Measurements from ENCODE around the gene SLC6A12. TPM values are rescaled to one million over a fixed set of nuclear protein-coding genes. Genes with fewer than 3 reads are reported as not detected.

The SLC6A12 gene
- total RNA-seq, 1 donor = not detected

GRCh38 chr12:175759-176158 lies 38.2 kb downstream of the SLC6A12 start:
- H2AFZ ChIP-seq (ENCODE audit: low read length) = no peak overlapping the region
- no peaks in the 10 kb centered on the region for H4K20me1 ChIP-seq (ENCODE audit: insufficient read depth, low read length)
- no peak for DNase-seq (ENCODE audit: insufficient read length, low spot score, missing footprints)
- no peak overlapping the region for H3K4me3 ChIP-seq (ENCODE audit: insufficient read depth, low read length)
- peaks cover 10% of the 10 kb centered on the region for H3K4me1 ChIP-seq (ENCODE audit: insufficient read depth, low read length)
- H3K4me2 ChIP-seq (ENCODE audit: insufficient read depth, low read length) = no peak overlapping the region
- H3K27ac ChIP-seq (ENCODE audit: low read depth, low read length) = no peak overlapping the region
- no peaks in the 10 kb centered on the region for H3K9me3 ChIP-seq (ENCODE audit: low read depth, low read length)
- peaks cover 13% of the 10 kb centered on the region for H3K27me3 ChIP-seq (ENCODE audit: insufficient read depth, low read length)
- TF ChIP-seq, protein P1, sequence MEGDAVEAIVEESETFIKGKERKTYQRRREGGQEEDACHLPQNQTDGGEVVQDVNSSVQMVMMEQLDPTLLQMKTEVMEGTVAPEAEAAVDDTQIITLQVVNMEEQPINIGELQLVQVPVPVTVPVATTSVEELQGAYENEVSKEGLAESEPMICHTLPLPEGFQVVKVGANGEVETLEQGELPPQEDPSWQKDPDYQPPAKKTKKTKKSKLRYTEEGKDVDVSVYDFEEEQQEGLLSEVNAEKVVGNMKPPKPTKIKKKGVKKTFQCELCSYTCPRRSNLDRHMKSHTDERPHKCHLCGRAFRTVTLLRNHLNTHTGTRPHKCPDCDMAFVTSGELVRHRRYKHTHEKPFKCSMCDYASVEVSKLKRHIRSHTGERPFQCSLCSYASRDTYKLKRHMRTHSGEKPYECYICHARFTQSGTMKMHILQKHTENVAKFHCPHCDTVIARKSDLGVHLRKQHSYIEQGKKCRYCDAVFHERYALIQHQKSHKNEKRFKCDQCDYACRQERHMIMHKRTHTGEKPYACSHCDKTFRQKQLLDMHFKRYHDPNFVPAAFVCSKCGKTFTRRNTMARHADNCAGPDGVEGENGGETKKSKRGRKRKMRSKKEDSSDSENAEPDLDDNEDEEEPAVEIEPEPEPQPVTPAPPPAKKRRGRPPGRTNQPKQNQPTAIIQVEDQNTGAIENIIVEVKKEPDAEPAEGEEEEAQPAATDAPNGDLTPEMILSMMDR (IDR thresholded peaks at IDR 0.05; ENCODE audit: extremely low read depth, low read depth, low read length) = no peak
- H3K36me3 ChIP-seq (ENCODE audit: insufficient read depth, low read length) = no peaks in the 10 kb centered on the region
- no peaks in the 10 kb centered on the region for H3K79me2 ChIP-seq (ENCODE audit: insufficient read depth, low read length)

DNA sequence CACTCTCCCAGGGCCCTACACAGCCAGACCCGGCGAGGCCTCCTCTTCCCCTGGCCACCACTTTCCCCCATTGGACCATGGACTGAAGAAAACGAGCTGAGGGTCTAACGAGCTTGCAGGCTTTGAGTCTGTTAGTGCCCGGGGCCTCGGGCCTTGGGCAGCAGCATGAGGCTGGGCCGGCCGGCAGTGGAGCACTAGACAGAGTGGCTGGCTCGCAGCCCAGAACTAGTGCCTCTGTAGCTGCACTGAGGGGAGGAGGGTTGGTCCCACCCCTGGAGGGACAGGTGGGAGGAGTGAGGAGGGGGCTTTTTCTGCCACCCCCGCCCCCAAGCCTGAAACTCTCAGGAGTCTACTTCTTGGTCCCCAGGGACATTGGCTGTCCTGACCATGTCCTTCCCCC lies 38.7 kb downstream of the SLC6A12 start:
- no peak for DNase-seq (ENCODE audit: insufficient read length, low spot score, missing footprints)
- H3K79me2 ChIP-seq (ENCODE audit: insufficient read depth, low read length) = no peaks in the 10 kb centered on the region
- TF ChIP-seq, protein P1 (IDR thresholded peaks at IDR 0.05; ENCODE audit: extremely low read depth, low read depth, low read length) = no peak
- H3K9me3 ChIP-seq (ENCODE audit: low read depth, low read length) = no peaks in the 10 kb centered on the region
- no peak overlapping the region for H3K4me2 ChIP-seq (ENCODE audit: insufficient read depth, low read length)
- H3K4me1 ChIP-seq (ENCODE audit: insufficient read depth, low read length) = peaks cover 10% of the 10 kb centered on the region
- no peak overlapping the region for H3K4me3 ChIP-seq (ENCODE audit: insufficient read depth, low read length)
- no peak overlapping the region for H3K27ac ChIP-seq (ENCODE audit: low read depth, low read length)
- no peaks in the 10 kb centered on the region for H3K36me3 ChIP-seq (ENCODE audit: insufficient read depth, low read length)
- no peaks in the 10 kb centered on the region for H4K20me1 ChIP-seq (ENCODE audit: insufficient read depth, low read length)
- no peak overlapping the region for H2AFZ ChIP-seq (ENCODE audit: low read length)
- peaks cover 13% of the 10 kb centered on the region for H3K27me3 ChIP-seq (ENCODE audit: insufficient read depth, low read length)

DNA sequence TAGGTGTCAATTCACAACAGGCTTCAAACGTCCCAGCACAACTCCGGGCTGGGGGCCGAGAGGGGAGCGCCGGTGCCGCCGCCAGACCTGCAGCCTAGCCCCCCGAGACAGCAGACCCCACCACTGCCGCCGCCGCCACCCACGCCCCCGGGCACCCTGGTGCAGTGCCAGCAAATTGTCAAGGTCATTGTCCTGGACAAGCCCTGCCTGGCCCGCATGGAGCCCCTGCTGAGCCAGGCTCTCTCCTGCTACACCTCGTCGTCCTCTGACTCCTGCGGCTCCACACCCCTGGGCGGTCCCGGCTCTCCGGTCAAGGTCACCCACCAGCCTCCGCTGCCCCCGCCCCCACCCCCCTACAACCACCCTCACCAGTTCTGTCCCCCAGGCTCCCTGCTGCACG lies 39.4 kb downstream of the SLC6A12 start:
- Histone ChIP-seq H3K4me1 (ENCODE audit: insufficient read depth, low read length) (peaks cover 10% of the 10 kb centered on the region), H3K27me3 (ENCODE audit: insufficient read depth, low read length) (peaks cover 13% of the 10 kb centered on the region), H3K4me3 (ENCODE audit: insufficient read depth, low read length) (no peak overlapping the region), H3K36me3 (ENCODE audit: insufficient read depth, low read length) (no peaks in the 10 kb centered on the region), H2AFZ (ENCODE audit: low read length) (no peak overlapping the region), H4K20me1 (ENCODE audit: insufficient read depth, low read length) (no peaks in the 10 kb centered on the region), H3K9me3 (ENCODE audit: low read depth, low read length) (no peaks in the 10 kb centered on the region), H3K4me2 (ENCODE audit: insufficient read depth, low read length) (no peak overlapping the region), H3K79me2 (ENCODE audit: insufficient read depth, low read length) (no peaks in the 10 kb centered on the region), H3K27ac (ENCODE audit: low read depth, low read length) (no peak overlapping the region)
- TF ChIP-seq, protein P1 (IDR thresholded peaks at IDR 0.05; ENCODE audit: extremely low read depth, low read depth, low read length) = no peak
- no peak for DNase-seq (ENCODE audit: insufficient read length, low spot score, missing footprints)

GRCh38 chr12:174124-174523 lies 39.8 kb downstream of the SLC6A12 start:
- Histone ChIP-seq H4K20me1 (ENCODE audit: insufficient read depth, low read length) (no peaks in the 10 kb centered on the region), H3K4me2 (ENCODE audit: insufficient read depth, low read length) (no peak overlapping the region), H3K27ac (ENCODE audit: low read depth, low read length) (no peak overlapping the region), H3K27me3 (ENCODE audit: insufficient read depth, low read length) (peaks cover 16% of the 10 kb centered on the region), H3K36me3 (ENCODE audit: insufficient read depth, low read length) (no peaks in the 10 kb centered on the region), H3K79me2 (ENCODE audit: insufficient read depth, low read length) (no peaks in the 10 kb centered on the region), H2AFZ (ENCODE audit: low read length) (no peak overlapping the region), H3K4me1 (ENCODE audit: insufficient read depth, low read length) (peaks cover 6% of the 10 kb centered on the region), H3K9me3 (ENCODE audit: low read depth, low read length) (no peaks in the 10 kb centered on the region), H3K4me3 (ENCODE audit: insufficient read depth, low read length) (no peak overlapping the region)
- TF ChIP-seq, protein P1 (IDR thresholded peaks at IDR 0.05; ENCODE audit: extremely low read depth, low read depth, low read length) = no peak
- no peak for DNase-seq (ENCODE audit: insufficient read length, low spot score, missing footprints)
